NCI-H69 (cell line): Measurements from ENCODE around the gene CFC1B.
"Not testable (repeated sequence)": the region's sequence is repeated elsewhere in the genome, so short reads cannot be mapped to it uniquely, and the experiment has no call there.

Experiments
- DNase-seq: peaks from one replicate; lab custom pipeline; 2025; lab: John Stamatoyannopoulos, UW

The CFC1B gene

GRCh38 chr2:130520992-130521391, at the start of gene CFC1B:
Gene CFC1B, plus strand, starts transcription at chr2:130521222. Its CDS starts 263 bp downstream, at chr2:130521485.
- DNase-seq = not testable (repeated sequence)

GRCh38 chr2:130491073-130491472, 29.9 kb upstream of the CFC1B start:
- DNase-seq = not testable (repeated sequence)

- DNase-seq = not testable (repeated sequence)
Observed at GRCh38 chr2:130509228-130509627, 11.8 kb upstream of the CFC1B start, which contains the start of gene POTEI. Gene POTEI, minus strand, starts transcription at chr2:130509328. Its CDS starts 93 bp downstream, at chr2:130509235.

GRCh38 chr2:130510807-130511746, 9.9 kb upstream of the CFC1B start:
- not testable (repeated sequence) for DNase-seq

GRCh38 chr2:130511747-130512451, 9.1 kb upstream of the CFC1B start:
- not testable (repeated sequence) for DNase-seq

- DNase-seq = not testable (repeated sequence)
Observed at GRCh38 chr2:130518516-130519106, 2.4 kb upstream of the CFC1B start.

- not testable (repeated sequence) for DNase-seq
Observed at GRCh38 chr2:130522390-130522789, 1.4 kb downstream of the CFC1B start.

GRCh38 chr2:130527365-130527967, 6.4 kb downstream of the CFC1B start:
- not testable (repeated sequence) for DNase-seq

GRCh38 chr2:130529545-130529944, 8.5 kb downstream of the CFC1B start:
- DNase-seq = not testable (repeated sequence)

- not testable (repeated sequence) for DNase-seq
Observed at GRCh38 chr2:130530212-130530611, 9.2 kb downstream of the CFC1B start.

- not testable (repeated sequence) for DNase-seq
Observed at GRCh38 chr2:130531225-130531624, 10.2 kb downstream of the CFC1B start.

- not testable (repeated sequence) for DNase-seq
Observed at GRCh38 chr2:130531672-130532071, 10.7 kb downstream of the CFC1B start.

- not testable (repeated sequence) for DNase-seq
Observed at GRCh38 chr2:130536654-130537053, 15.6 kb downstream of the CFC1B start.

- DNase-seq = not testable (repeated sequence)
Observed at GRCh38 chr2:130538271-130538670, 17.2 kb downstream of the CFC1B start.

- not testable (repeated sequence) for DNase-seq
Observed at GRCh38 chr2:130542789-130543188, 21.8 kb downstream of the CFC1B start.

- not testable (repeated sequence) for DNase-seq
Observed at GRCh38 chr2:130543785-130544528, 22.9 kb downstream of the CFC1B start.

GRCh38 chr2:130544978-130545377, 24.0 kb downstream of the CFC1B start:
- DNase-seq = not testable (repeated sequence)

GRCh38 chr2:130548418-130548817, 27.4 kb downstream of the CFC1B start:
- DNase-seq = not testable (repeated sequence)

- not testable (repeated sequence) for DNase-seq
Observed at GRCh38 chr2:130549475-130549874, 28.5 kb downstream of the CFC1B start.

- DNase-seq = not testable (repeated sequence)
Observed at GRCh38 chr2:130554178-130554577, 33.2 kb downstream of the CFC1B start.

- DNase-seq = not testable (repeated sequence)
Observed at GRCh38 chr2:130556441-130556840, 35.4 kb downstream of the CFC1B start.
